LNCAP (cell line): ENCODE data around the gene MTCL1.

Source experiments
- CTCF ChIP-seq: fragments of 450-650 bp; IDR thresholded peaks from 2 replicates; pipeline ENCODE4 v1.5.1; 2017; ENCODE audit warnings: mild to moderate bottlenecking

Gene MTCL1

GRCh38 chr18:8703092-8703709 lies 2.2 kb upstream of the MTCL1 start:
- TF ChIP-seq CTCF, result no peak

GRCh38 chr18:8703781-8704301 lies 1.5 kb upstream of the MTCL1 start:
- no peak for TF ChIP-seq CTCF

GRCh38 chr18:8704361-8705237 lies 757 bp upstream of the MTCL1 start:
- TF ChIP-seq CTCF, result no peak

GRCh38 chr18:8705961-8706790 lies 820 bp downstream of the MTCL1 start:
- TF ChIP-seq CTCF, result no peak

- no peak for TF ChIP-seq CTCF
These were observed 1.6 kb downstream of the MTCL1 start for GRCh38 chr18:8706791-8707555.

- no peak for TF ChIP-seq CTCF
These were observed 2.4 kb downstream of the MTCL1 start for GRCh38 chr18:8707556-8708300.
